Thyroid gland (tissue), 4 donors: ENCODE results near the gene POLR1B.

Source experiments
- CTCF ChIP-seq, 6 experiments: fragments of 200-600 bp in 3 of 6; fragments of 450-650 bp in 3 of 6; sonication (generic) in 3 of 6; IDR thresholded peaks; one replicate each; pipeline ENCODE4 v1.5.1; 2016 to 2019; ENCODE audit warnings: antibody characterized with exemption in 6 of 6, mild to moderate bottlenecking in 2 of 6, inconsistent platforms in 1 of 6, moderate library complexity in 1 of 6
- POLR2A ChIP-seq, 2 donors: fragments of 450-650 bp; IDR thresholded peaks; one replicate each; pipeline ENCODE4 v1.6.1; 2017; ENCODE audit warnings: antibody characterized with exemption in 2 of 2, mild to moderate bottlenecking in 2 of 2, moderate library complexity in 1 of 2

- no peak for TF ChIP-seq CTCF (IDR thresholded peaks at IDR 0.05)
- no peak for TF ChIP-seq POLR2A (IDR thresholded peaks at IDR 0.05)
These were observed 37.0 kb downstream of the POLR1B start for GRCh38 chr2:112579241-112579640.
